DOHH2 (cell line): Measurements from ENCODE around the gene SCUBE3.

Source experiments
- H3F3A ChIP-seq: fragments of 200-600 bp; sonication (generic), shearing (Covaris generic); 2 replicates; pipeline ENCODE4 v1.6.0; 2016; ENCODE audit warnings: antibody characterized with exemption, mild to moderate bottlenecking; ENCODE audit not compliant: control insufficient read depth, insufficient read depth
- H3K27ac ChIP-seq: fragments of 200-600 bp; sonication (generic); 2 replicates; pipeline ENCODE4 v1.5.1; 2014; ENCODE audit warnings: low read depth, mild to moderate bottlenecking, low read length, moderate library complexity
- H3K27me3 ChIP-seq: fragments of 200-600 bp; sonication (generic); 2 replicates; pipeline ENCODE4 v1.6.1; 2014; ENCODE audit warnings: mild to moderate bottlenecking, low read length, mixed read lengths; ENCODE audit not compliant: control insufficient read depth
- H3K36me3 ChIP-seq: fragments of 200-600 bp; sonication (generic); 2 replicates; pipeline ENCODE4 v1.6.1; 2014; ENCODE audit warnings: mild to moderate bottlenecking, low read length, moderate library complexity, mixed read lengths; ENCODE audit not compliant: control insufficient read depth
- H3K4me1 ChIP-seq: fragments of 200-600 bp; sonication (generic); 2 replicates; pipeline ENCODE4 v1.6.1; 2014; ENCODE audit warnings: mild to moderate bottlenecking, low read length, mixed read lengths; ENCODE audit not compliant: control insufficient read depth
- H3K4me2 ChIP-seq: fragments of 200-600 bp; sonication (generic); 2 replicates; pipeline ENCODE4 v1.6.0; 2014; ENCODE audit warnings: mild to moderate bottlenecking, low read length, moderate library complexity
- H3K4me3 ChIP-seq: fragments of 200-600 bp; sonication (generic); 2 replicates; pipeline ENCODE4 v1.5.1; 2014; ENCODE audit warnings: mild to moderate bottlenecking, low read length, mixed read lengths
- H3K79me2 ChIP-seq: fragments of 200-600 bp; sonication (generic); 2 replicates; pipeline ENCODE4 v1.6.1; 2014; ENCODE audit warnings: mild to moderate bottlenecking, low read length, mixed read lengths; ENCODE audit not compliant: control insufficient read depth
- H3K9me2 ChIP-seq: fragments of 200-600 bp; sonication (generic); replicated peaks from 2 replicates; pipeline ENCODE4 v1.6.1; 2014; ENCODE audit warnings: mild to moderate bottlenecking, low read length, mixed read lengths; ENCODE audit not compliant: control insufficient read depth
- H3K9me3 ChIP-seq: fragments of 200-600 bp; sonication (generic); 2 replicates; pipeline ENCODE4 v1.6.1; 2014; ENCODE audit warnings: antibody characterized with exemption, low read length, mixed read lengths; ENCODE audit not compliant: control insufficient read depth, insufficient read depth
- H4K20me1 ChIP-seq: fragments of 200-600 bp; sonication (generic); 2 replicates; pipeline ENCODE4 v1.6.0; 2014; ENCODE audit warnings: low read depth, mild to moderate bottlenecking, antibody characterized with exemption, low read length, moderate library complexity; ENCODE audit not compliant: control insufficient read depth, insufficient read depth
- EZH2phosphoT487 ChIP-seq: fragments of 200-600 bp; sonication (generic); IDR thresholded peaks from 2 replicates; pipeline ENCODE4 v1.6.1; 2017; ENCODE audit warnings: borderline replicate concordance, mild to moderate bottlenecking, antibody characterized with exemption, low read length, moderate library complexity, mixed read lengths
- TF ChIP-seq, protein P1 (sequence below): fragments of 200-600 bp; sonication (generic); IDR thresholded peaks from one replicate; pipeline ENCODE4 v1.5.1; 2014; ENCODE audit warnings: antibody characterized with exemption, mild to moderate bottlenecking, low read depth, low read length; ENCODE audit not compliant: poor library complexity, severe bottlenecking

The SCUBE3 gene

DNA sequence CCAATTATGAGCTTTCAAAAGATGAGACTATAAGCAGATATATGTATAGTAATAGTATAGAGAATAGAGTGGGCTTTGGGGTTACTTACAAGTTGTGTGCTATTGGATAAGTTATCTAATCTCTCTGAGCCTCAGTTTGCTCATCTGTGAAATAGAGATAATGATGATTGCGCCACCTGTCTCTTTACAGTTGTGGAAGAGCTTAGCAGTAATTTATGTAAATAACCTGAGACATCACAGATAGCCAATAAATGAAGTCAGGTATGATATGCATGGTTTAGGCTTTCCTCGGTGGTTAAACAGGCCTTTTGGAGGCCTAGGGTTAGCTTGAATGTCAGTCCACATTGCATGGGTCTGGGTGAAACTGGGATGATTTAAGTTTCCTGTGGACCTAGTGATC lies 29.8 kb upstream of the SCUBE3 start:
- H3K27ac ChIP-seq, result no peak overlapping the region
- H4K20me1 ChIP-seq, result no peaks in the 10 kb centered on the region
- H3K27me3 ChIP-seq, result peaks cover 24% of the 10 kb centered on the region
- no peak overlapping the region for H3K4me2 ChIP-seq
- H3K9me3 ChIP-seq, result no peaks in the 10 kb centered on the region
- no peaks in the 10 kb centered on the region for H3K4me1 ChIP-seq
- H3K9me2 ChIP-seq, result no peaks in the 10 kb centered on the region
- H3K79me2 ChIP-seq, result no peaks in the 10 kb centered on the region
- no peak for TF ChIP-seq EZH2phosphoT487
- TF ChIP-seq, protein P1, sequence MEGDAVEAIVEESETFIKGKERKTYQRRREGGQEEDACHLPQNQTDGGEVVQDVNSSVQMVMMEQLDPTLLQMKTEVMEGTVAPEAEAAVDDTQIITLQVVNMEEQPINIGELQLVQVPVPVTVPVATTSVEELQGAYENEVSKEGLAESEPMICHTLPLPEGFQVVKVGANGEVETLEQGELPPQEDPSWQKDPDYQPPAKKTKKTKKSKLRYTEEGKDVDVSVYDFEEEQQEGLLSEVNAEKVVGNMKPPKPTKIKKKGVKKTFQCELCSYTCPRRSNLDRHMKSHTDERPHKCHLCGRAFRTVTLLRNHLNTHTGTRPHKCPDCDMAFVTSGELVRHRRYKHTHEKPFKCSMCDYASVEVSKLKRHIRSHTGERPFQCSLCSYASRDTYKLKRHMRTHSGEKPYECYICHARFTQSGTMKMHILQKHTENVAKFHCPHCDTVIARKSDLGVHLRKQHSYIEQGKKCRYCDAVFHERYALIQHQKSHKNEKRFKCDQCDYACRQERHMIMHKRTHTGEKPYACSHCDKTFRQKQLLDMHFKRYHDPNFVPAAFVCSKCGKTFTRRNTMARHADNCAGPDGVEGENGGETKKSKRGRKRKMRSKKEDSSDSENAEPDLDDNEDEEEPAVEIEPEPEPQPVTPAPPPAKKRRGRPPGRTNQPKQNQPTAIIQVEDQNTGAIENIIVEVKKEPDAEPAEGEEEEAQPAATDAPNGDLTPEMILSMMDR, result no peak
- no peaks in the 10 kb centered on the region for H3K36me3 ChIP-seq
- no peaks in the 10 kb centered on the region for H3F3A ChIP-seq
- H3K4me3 ChIP-seq, result no peak overlapping the region

DNA sequence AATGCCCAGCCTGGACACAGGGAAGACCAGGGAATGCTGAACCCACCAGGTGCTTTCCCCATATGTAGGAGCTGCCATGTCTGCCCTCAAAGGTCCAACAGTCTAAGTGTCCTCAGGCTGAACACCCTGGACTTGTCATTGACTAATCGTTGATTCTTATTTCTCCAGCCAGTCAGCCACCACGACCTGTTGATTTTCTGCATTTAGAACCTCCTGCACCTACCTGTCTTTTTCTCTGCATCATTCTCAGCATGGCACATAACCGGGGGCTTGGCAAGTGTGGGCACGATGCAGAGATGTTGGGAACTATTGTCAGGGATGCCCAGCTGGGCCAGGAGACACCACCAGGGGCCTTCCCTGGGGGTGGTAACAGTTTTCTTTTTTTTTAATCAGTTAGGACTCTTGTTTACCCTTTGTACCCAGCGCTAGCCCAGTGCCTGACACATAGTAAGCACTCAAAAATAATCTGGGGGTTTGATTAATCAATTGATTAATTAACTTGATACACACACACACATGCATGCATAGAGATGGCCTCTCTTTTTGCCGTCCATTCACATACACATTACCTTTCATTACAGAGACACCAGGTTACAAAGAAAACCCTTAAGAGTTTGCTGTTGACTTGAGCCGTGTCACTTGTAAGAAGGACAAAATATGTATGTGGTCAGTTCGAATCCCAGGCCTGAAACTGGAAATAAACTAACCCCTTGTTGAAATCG lies 29.0 kb upstream of the SCUBE3 start:
- Histone ChIP-seq H3K4me2 (no peak overlapping the region), H3K36me3 (no peaks in the 10 kb centered on the region), H3K4me3 (no peak overlapping the region), H3K4me1 (no peaks in the 10 kb centered on the region), H3K9me2 (no peaks in the 10 kb centered on the region), H3K9me3 (no peaks in the 10 kb centered on the region), H3K27me3 (peaks cover 29% of the 10 kb centered on the region), H4K20me1 (no peaks in the 10 kb centered on the region), H3F3A (no peaks in the 10 kb centered on the region), H3K79me2 (no peaks in the 10 kb centered on the region), H3K27ac (no peak overlapping the region)
- no peak for TF ChIP-seq EZH2phosphoT487
- TF ChIP-seq, protein P1, result no peak

DNA sequence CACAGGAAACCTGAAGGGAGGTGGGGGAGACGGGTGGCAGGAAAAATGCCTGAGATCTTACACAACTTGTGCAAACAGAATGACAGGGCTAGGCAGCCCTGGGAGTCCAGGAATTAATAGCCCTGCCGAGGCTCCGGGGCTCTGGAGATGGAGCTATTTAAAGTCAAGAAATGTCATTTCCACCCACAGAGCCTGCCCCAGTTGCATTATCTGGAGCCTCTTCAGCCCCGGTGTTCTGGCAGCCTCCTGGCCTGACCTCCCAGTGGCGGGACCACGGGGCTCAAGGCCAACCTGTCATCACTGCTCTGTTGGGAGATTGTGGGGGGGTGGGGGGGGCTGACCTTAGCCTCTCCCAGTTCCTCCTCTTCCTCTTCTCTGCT lies 28.5 kb upstream of the SCUBE3 start:
- no peaks in the 10 kb centered on the region for H3K4me1 ChIP-seq
- TF ChIP-seq, protein P1, result no peak
- no peak for TF ChIP-seq EZH2phosphoT487
- no peak overlapping the region for H3K4me2 ChIP-seq
- H3K36me3 ChIP-seq, result no peaks in the 10 kb centered on the region
- H3K27me3 ChIP-seq, result peaks cover 31% of the 10 kb centered on the region
- no peaks in the 10 kb centered on the region for H3K9me3 ChIP-seq
- H4K20me1 ChIP-seq, result no peaks in the 10 kb centered on the region
- H3F3A ChIP-seq, result no peaks in the 10 kb centered on the region
- no peak overlapping the region for H3K4me3 ChIP-seq
- H3K79me2 ChIP-seq, result no peaks in the 10 kb centered on the region
- H3K9me2 ChIP-seq, result no peaks in the 10 kb centered on the region
- H3K27ac ChIP-seq, result no peak overlapping the region
